ENCODE measurements around the gene PPP1R9A.
A peak's percentile ranks its signal among the peaks of the same experiment; 100 is the strongest.

The PPP1R9A gene

GRCh38 chr7:94908323-94909178 lies 1.2 kb downstream of the PPP1R9A start:
- FAIRE-seq, result peak; percentile 42

GRCh38 chr7:94909179-94909466 lies 1.7 kb downstream of the PPP1R9A start:
- FAIRE-seq (no peak), DNase-seq (ENCODE audit: low spot score) (no peak)

More at GRCh38 chr7:94908323-94909178, 1.2 kb downstream of the PPP1R9A start:
- DNase-seq (ENCODE audit: low spot score), result peak; percentile 42

DNA sequence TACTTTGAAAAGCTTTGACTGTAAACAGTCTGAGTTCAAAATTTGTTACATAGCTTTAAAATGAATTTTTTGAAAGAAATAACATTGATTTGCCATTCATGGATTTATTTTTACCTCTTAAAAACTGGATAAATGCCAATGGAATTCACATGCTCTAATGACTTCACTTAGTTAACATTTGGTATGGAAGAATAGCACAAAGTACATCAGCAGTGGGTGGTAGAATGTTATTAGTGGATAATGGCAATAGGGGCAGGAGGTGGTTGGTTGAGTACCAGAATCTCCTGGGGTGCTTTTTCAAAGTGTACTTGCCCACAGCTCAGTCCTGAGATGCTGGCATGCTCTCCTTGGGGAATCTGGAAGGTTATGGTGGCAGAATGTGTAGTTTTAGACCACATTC lies 4.7 kb downstream of the PPP1R9A start:
- FAIRE-seq (peak; percentile 59), DNase-seq (ENCODE audit: low spot score) (no peak)

DNA sequence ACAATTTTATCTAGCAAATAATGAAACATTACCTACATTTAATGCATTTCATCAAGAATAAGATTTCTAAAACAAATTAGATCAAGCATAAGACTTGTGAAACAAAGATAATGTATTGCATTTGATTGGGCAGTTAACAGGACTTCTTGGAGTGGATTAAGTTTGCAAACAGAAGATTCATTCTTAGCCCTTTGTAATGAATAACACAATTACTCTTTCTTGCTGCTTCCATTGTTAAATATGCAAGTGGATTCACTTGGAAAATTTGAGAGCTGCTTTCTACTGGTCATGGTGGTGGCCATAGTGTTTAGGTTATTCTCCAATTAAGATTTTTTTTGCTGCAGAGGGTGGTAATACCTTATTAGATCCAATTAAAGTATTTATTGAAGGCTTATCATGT lies 6.0 kb downstream of the PPP1R9A start:
- FAIRE-seq, result no peak

DNA sequence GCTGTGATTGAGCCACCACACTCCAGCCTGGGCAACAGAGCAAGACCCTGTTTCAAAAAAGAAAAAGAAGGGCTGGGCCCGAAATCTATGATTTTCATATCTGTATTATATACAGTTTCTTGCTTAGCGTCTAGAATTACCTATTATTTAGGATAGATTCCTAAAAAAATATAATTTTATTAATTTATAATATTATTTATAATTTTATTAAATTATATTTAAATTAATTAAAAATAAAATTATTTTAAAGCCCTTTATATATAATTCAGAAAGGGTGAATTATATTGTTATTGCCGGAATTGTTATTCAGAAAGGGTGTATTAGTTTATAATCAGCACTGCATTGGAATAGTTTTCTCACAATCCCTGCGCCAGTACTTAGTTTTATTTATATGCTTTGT lies 14.5 kb downstream of the PPP1R9A start:
- FAIRE-seq, result peak; percentile 82
- DNase-seq (ENCODE audit: low spot score), result no peak

More for the DNA sequence above, 6.0 kb downstream of the PPP1R9A start:
- no peak for DNase-seq (ENCODE audit: low spot score)

DNA sequence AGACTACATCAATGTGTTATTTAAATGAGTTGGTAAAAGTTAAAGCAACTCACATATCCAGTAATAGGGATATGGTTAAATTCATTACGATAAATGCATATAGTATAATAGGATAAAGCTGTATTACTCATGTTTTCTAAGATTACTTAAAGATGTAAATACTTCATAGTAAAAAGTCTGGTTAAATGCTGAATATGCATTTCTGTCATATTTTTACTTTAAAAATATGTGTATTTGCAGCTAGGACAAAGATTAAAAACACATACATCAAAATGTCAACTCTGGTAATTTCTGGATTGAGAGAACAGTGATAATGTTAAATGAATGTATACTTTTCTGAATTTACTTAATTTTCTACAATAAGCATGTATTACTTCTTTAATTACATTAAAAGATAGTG lies 15.1 kb downstream of the PPP1R9A start:
- no peak for DNase-seq (ENCODE audit: low spot score)
- FAIRE-seq, result no peak

- FAIRE-seq (no peak), DNase-seq (ENCODE audit: low spot score) (no peak)
Observed at GRCh38 chr7:94923412-94923811, 16.0 kb downstream of the PPP1R9A start.

DNA sequence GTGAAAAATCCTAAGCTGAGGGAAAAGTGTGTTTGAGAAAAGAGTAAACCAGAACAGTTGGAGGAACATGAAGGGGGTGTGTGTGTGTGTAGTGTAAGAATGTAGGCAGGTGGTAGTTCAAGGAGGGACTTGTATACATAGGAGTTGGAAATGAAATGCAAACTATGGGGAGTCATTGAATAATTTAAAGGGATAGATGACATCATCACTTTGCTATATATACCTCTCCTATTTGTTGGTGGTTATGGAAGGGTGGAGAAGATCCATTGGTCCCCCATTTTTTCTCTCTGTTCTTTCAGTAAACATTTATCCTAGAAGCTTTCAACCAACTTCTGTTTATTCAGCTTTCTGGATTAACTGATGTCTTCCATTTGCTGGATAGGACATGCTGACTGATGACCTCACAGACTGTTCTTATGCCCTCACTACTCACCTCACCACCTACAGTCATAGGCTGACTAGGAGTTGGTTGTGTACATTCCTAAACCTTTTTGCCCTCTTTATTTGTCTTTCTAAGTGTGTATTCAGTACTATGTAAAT lies 20.8 kb downstream of the PPP1R9A start:
- FAIRE-seq, result no peak
- no peak for DNase-seq (ENCODE audit: low spot score)

DNA sequence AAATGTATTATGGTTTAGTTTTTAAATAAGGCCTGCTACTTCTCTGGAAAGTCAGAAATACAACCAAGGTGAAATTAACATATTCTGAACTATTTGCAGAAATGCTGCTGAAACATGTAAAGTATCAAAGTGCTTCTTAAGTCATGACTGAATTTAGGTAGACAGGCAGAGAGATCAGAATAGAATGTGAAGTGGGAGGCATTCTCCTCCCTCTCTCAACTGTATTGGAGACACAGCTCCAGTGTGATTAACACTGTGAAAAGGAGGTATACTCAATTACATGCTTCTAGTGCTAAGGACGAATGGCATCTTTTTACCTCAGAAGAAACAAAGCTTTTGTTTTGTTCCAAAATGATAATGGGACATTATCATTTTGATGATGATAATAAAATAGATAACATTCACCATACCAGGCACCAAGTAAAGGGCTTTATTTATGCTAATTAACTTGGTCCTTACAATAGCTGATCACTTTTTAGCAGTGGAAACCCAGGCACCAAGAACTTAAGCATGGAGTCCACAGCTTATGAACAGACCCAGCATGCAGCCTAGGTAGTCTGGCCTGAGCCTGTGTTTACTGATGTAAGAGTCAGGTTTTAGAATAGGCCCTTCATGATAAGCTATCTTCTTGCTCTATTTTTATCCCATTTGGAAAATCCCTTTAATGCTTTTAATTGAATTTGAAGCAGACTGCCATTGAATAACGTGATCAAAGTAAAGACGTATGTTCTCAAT lies 26.0 kb downstream of the PPP1R9A start:
- DNase-seq (ENCODE audit: low spot score) (no peak), FAIRE-seq (no peak)

- FAIRE-seq (no peak), DNase-seq (ENCODE audit: low spot score) (no peak)
Observed at GRCh38 chr7:94939395-94939794, 32.0 kb downstream of the PPP1R9A start.

GRCh38 chr7:94940241-94940640 lies 32.8 kb downstream of the PPP1R9A start:
- DNase-seq (ENCODE audit: low spot score), result no peak
- no peak for FAIRE-seq

DNA sequence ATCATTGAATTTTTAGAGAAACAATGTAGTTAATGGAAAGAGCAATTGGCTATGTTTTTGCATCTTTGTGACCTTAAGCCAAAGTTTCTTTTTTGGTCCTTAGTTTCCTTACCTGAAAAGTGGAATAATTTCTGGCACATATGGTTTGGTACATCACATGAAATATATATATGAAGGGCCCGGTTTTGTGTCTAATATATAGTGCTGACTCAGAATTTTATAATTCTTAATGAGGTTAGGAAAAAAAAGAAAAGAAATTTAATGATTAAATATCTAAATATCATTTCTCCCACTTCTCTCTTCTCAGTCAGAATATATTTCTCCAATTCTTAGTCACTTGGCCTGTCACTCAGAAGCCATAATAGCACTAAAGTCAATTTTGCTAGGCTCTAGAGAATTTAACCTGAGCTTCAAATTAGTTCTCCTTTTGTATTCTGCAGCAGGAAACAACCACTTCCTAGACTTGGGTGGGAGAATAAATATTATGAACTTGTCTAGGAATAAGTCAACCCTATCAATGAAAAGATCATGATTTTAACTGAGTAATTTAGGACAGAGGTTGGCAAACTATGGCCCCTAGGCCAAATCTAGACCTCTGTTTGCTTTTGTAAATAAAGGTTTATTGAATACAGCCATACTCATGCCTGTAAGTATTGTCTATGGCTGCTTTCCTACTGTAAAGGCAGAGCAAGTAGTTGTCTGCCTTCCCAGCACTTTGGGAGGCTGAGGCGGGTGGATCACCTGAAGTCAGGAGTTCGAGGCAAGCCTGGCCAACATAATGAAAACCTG lies 34.6 kb downstream of the PPP1R9A start:
- no peak for DNase-seq (ENCODE audit: low spot score)
- FAIRE-seq, result no peak

DNA sequence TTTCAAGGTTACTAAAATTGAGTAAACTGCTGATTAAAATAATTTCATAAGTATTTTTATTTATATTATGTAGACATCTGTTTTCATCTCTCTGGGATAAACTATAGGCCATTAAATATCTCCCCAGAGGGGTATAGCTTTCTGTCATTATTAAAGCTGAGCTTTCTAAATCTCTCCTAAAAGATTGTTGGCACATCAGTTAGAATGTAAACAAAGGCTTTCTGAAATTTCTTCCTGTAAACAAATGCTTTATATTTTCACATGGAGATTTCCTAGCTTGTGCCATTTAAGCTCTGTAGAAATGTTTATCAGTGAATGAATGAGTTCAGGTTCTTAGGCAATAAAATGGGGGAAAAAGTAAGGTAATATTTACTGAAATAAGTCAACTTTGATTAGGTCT lies 35.7 kb downstream of the PPP1R9A start:
- FAIRE-seq (no peak), DNase-seq (ENCODE audit: low spot score) (no peak)

DNA sequence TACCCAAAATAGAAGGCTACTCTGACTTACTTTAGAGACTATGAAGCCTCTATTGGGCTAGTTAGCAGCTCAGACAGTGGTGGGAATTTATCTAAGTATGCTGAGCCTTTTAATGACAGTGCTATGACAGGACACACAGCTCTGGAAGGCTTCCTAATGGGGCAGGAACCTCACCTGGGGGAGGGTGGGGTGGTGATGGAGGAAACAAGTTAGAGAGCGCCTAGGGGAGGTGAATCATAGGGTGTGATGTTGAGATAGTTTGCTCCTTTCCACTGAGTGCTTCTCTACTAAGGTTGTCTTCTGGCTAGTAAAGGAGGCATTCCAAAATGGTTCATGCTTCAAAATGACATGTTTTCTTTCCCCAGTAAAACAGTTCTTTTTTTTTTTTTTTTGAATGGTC lies 42.1 kb downstream of the PPP1R9A start:
- DNase-seq (ENCODE audit: low spot score), result peak; percentile 42
- FAIRE-seq, result no peak

- FAIRE-seq (no peak), DNase-seq (ENCODE audit: low spot score) (no peak)
Observed at GRCh38 chr7:94955807-94956206, 48.4 kb downstream of the PPP1R9A start.

GRCh38 chr7:94957061-94957460 lies 49.7 kb downstream of the PPP1R9A start:
- DNase-seq (ENCODE audit: low spot score), result peak; percentile 45
- FAIRE-seq, result peak; percentile 84

GRCh38 chr7:94962661-94963060 lies 55.3 kb downstream of the PPP1R9A start:
- FAIRE-seq (no peak), DNase-seq (ENCODE audit: low spot score) (no peak)

DNA sequence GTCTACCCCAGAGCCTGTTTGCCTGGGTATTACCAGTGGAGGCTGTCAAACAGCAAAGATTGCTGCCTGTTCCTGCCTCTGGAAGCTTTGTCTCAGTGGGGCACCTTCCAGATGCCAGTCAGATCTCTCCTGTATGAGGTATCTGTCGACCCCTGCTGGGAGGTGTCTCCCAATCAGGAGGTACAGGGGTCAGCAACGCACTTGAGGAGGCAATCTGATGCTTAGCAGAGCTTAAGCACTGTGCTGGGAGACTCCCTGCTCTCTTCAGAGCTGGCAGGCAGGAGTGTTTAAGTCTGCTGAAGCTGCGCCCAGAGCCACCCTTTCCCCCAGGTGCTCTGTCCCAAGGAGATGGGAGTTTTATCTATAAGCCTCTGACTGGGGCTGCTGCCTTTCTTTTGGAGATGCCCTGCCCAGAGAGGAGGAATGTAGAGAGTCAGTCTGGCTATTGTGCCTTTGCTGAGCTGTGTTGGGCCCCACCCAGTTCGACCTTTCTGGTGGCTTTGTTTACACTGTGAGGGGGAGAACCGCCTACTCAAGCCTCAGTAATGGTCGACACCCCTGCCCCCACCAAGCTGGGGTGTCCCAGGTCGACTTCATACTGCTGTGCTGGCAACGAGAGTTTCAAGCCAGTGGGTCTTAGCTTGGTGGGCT lies 62.2 kb downstream of the PPP1R9A start:
- no peak for FAIRE-seq
- peak; percentile 63 for DNase-seq (ENCODE audit: low spot score)

DNA sequence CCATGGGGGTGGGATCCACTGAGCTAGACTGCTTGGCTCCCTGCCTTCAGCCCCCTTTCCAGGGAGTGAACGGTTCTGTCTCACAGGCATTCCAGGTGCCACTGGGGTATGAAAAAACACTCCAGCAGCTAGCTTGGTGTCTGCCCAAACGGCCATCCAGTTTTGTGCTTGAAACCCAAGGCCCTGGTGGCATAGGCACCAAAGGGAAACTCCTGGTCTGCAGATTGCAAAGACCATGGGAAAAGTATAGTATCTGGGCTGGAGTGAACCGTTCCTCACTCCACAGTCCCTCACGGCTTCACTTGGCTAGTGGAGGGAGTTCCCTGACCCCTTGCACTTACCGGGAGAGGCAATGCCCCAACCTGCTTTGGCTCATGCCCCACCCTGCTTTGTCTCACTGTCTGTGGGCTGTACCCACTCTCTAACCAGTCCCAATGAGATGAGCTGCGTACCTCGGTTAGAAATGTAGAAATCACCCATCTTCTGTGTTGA lies 62.7 kb downstream of the PPP1R9A start:
- FAIRE-seq (no peak), DNase-seq (ENCODE audit: low spot score) (peak; percentile 32)

GRCh38 chr7:94971051-94971867 lies 63.9 kb downstream of the PPP1R9A start:
- peak; percentile 99 for FAIRE-seq
- DNase-seq (ENCODE audit: low spot score), result peak; percentile 99
